ENCODE measurements around the gene FHOD1. TPM values are rescaled to one million over a fixed set of nuclear protein-coding genes. Genes with fewer than 3 reads are reported as not detected.
A peak's percentile ranks its signal among the peaks of the same experiment; 100 is the strongest.

The FHOD1 gene
- total RNA-seq, 1 experiment from 2014 or later, result 45.5 TPM

DNA sequence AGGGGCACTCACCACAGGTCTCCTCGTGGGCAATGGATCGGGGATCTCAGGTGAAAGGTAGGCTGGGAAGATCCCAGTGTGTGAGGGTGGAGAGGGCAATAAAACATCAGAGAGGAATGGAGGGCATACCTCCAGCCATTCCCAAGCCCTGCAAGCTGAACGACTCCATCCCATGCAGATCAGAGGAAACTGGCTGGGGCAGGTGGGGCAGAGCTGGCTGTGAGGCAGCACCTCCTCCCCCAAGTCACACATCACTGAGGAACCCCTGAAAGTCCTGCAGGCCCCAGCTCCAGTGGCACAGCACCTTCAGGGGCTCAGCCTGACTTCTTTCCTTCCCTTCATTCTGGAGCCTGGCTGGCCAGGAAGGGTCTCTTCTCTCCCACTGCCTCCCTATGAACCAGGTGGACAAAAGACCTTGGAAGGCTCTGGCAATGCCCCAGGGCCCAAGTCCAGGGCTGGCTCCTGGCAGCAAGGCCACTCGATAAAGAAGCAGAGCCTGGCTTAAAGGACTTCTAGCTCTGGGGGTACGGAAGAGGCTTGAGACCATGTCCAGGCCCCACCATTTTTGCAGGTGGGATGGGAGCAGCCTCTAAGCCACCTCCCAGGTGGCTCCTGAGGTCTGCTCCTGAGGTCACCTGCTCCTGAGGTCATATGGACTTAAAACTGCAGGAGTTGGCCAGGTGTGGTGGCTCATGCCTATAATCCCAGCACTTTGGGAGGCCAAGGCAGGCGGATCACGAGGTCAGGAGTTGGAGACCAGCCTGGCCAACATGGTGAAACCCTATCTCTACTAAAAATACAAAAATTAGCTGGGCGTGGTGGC is 33.9 kb downstream of the FHOD1 start:
- Histone ChIP-seq H3K27me3 (ENCODE audit: low read length) (no peaks in the 10 kb centered on the region), H3K4me2 (ENCODE audit: low read length) (peak overlapping the region; percentile 56), H3K36me3 (ENCODE audit: low read depth, low read length) (no peaks in the 10 kb centered on the region), H2AFZ (ENCODE audit: low read length) (no peak overlapping the region), H3K9me2 (replicated peaks; ENCODE audit: low read length) (no peaks in the 10 kb centered on the region), H3K4me1 (ENCODE audit: insufficient read depth, low read length) (peaks cover 13% of the 10 kb centered on the region), H3K27ac (ENCODE audit: low read length) (peak overlapping the region; percentile 81), H3K9me3 (ENCODE audit: low read length) (no peaks in the 10 kb centered on the region), H3K4me3 (ENCODE audit: low read length) (no peak overlapping the region), H3K79me2 (ENCODE audit: low read length) (no peaks in the 10 kb centered on the region), H3K9ac (ENCODE audit: low read length) (no peak overlapping the region), H3F3A (ENCODE audit: low read length, unreplicated experiment) (peaks cover 3% of the 10 kb centered on the region), H4K20me1 (ENCODE audit: low read length) (no peaks in the 10 kb centered on the region)
- BruUV-seq (replicated peaks), result no TSS peak
- TF ChIP-seq EZH2 (IDR thresholded peaks at IDR 0.05; ENCODE audit: low read length, unreplicated experiment), result no peak
- TF ChIP-seq CTCF (conservative IDR thresholded peaks at IDR 0.05; ENCODE audit: low read depth, low read length), result no peak
- no peak for TF ChIP-seq EZH2phosphoT487 (IDR thresholded peaks at IDR 0.05; ENCODE audit: borderline replicate concordance, low read length)
- POLR2A ChIA-PET (ENCODE audit: unreplicated experiment), result interaction anchor here (0.6 kb wide), 1 partner anchor 17 kb away, joined by 5 read pairs; no protein-coding TSS in a partner anchor
- no peak for DNase-seq
- peak; percentile 18 for ATAC-seq
- CTCF ChIA-PET, result no interaction called here
- intact Hi-C loops (cut with micrococcal nuclease), result no loop called here

DNA sequence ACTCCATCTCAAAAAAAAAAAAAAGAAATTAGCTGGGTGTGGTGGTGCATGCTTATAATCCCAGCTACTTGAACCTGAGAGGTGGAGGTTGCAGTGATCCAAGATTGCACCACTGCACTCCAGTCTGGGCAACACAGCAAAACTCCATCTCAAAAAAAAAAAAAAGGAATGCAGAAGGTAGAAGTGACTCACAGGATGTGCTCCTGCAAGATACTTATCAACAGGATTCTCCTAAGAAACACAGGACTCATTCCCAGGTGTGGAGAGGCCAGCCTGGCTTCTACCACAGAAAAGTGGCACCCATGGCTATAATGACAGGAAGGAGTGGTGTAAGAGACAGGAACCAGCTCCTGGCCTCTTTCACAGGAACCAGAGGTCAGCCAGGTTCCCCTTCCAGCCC is 34.5 kb downstream of the FHOD1 start:
- Histone ChIP-seq H3K4me3 (ENCODE audit: low read length) (no peak overlapping the region), H3K27me3 (ENCODE audit: low read length) (no peaks in the 10 kb centered on the region)

More for the DNA sequence above, 34.5 kb downstream of the FHOD1 start:
- intact Hi-C loops (cut with micrococcal nuclease), result no loop called here
- CTCF ChIA-PET, result interaction anchor here (0.6 kb wide), 2 partner anchors 335 to 653 kb away, joined by 4 to 5 read pairs; no protein-coding TSS in a partner anchor
- H3K9ac ChIP-seq (ENCODE audit: low read length), result no peak overlapping the region
- no peaks in the 10 kb centered on the region for H3K9me3 ChIP-seq (ENCODE audit: low read length)
- no peaks in the 10 kb centered on the region for H4K20me1 ChIP-seq (ENCODE audit: low read length)
- H3K27ac ChIP-seq (ENCODE audit: low read length), result peak overlapping the region; percentile 81
- no peaks in the 10 kb centered on the region for H3K36me3 ChIP-seq (ENCODE audit: low read depth, low read length)
- H3K4me1 ChIP-seq (ENCODE audit: insufficient read depth, low read length), result peaks cover 19% of the 10 kb centered on the region
- no peaks in the 10 kb centered on the region for H3K9me2 ChIP-seq (replicated peaks; ENCODE audit: low read length)
- TF ChIP-seq CTCF (conservative IDR thresholded peaks at IDR 0.05; ENCODE audit: low read depth, low read length) (no peak), EZH2 (IDR thresholded peaks at IDR 0.05; ENCODE audit: low read length, unreplicated experiment) (no peak), EZH2phosphoT487 (IDR thresholded peaks at IDR 0.05; ENCODE audit: borderline replicate concordance, low read length) (no peak)
- no TSS peak for BruUV-seq (replicated peaks)
- POLR2A ChIA-PET (ENCODE audit: unreplicated experiment), result interaction anchor here (0.6 kb wide), 1 partner anchor 16 kb away, joined by 5 read pairs; no protein-coding TSS in a partner anchor
- DNase-seq (peak; percentile 73), ATAC-seq (peak; percentile 67)
- peaks cover 3% of the 10 kb centered on the region for H3F3A ChIP-seq (ENCODE audit: low read length, unreplicated experiment)
- H2AFZ ChIP-seq (ENCODE audit: low read length), result no peak overlapping the region
- no peaks in the 10 kb centered on the region for H3K79me2 ChIP-seq (ENCODE audit: low read length)
- H3K4me2 ChIP-seq (ENCODE audit: low read length), result peak overlapping the region; percentile 56
